GM10248 (cell line): Measurements from ENCODE around the gene PRPH.
"Not testable (repeated sequence)": the region's sequence is repeated elsewhere in the genome, so short reads cannot be mapped to it uniquely, and the experiment has no call there.

Source experiments
- CTCF ChIA-PET: fragments of 300-600 bp; sonication (Branson Sonifier 250); formaldehyde crosslinking; extraction: SDS; loops from one replicate; lab custom pipeline; 2021; ENCODE audit warnings: antibody characterized with exemption; lab: Yijun Ruan, JAX
- POLR2A ChIA-PET: fragments of 350-650 bp; sonication (Branson Sonifier 250); formaldehyde crosslinking; extraction: SDS; loops from one replicate; lab custom pipeline; 2020; ENCODE audit warnings: antibody characterized with exemption; lab: Yijun Ruan, JAX
- DNase-seq: peaks from one replicate; pipeline ENCODE4 v3.0.0; 2012; ENCODE audit errors: extremely low spot score
- CTCF ChIP-seq: IDR thresholded peaks from 2 replicates; pipeline ENCODE4 v1.5.1; 2012; ENCODE audit warnings: mild to moderate bottlenecking, low read depth; ENCODE audit errors: extremely low read depth, missing control alignments, control extremely low read depth

The PRPH gene

GRCh38 chr12:49264873-49265792 is 29.8 kb upstream of the PRPH start, which contains the start of gene TUBA1C:
Gene TUBA1C (plus strand): TSS chr12:49265082. CDS start chr12:49265182, 100 bp downstream.
- DNase-seq, result peak; percentile 100
- no peak for TF ChIP-seq CTCF
- CTCF ChIA-PET, result interaction anchor here (1.3 to 2.9 kb wide), 5 partner anchors 13 to 202 kb away, joined by 3 to 12 read pairs (median 6); partner anchors contain the start of gene C1QL4
- POLR2A ChIA-PET, result interaction anchor here (0.5 to 2.7 kb wide), 15 partner anchors 10 to 556 kb away, joined by 3 to 13 read pairs (median 5); partner anchors contain the start of genes PRPH, RHEBL1, SPATS2 and TROAP

- CTCF ChIA-PET, result interaction anchor here (1.1 to 1.8 kb wide), 4 partner anchors 18 to 311 kb away, joined by 3 to 4 read pairs (median 4); no protein-coding TSS in a partner anchor
- POLR2A ChIA-PET, result interaction anchor here (0.6 kb wide), 1 partner anchor 484 kb away, joined by 3 read pairs; no protein-coding TSS in a partner anchor
- not testable (repeated sequence) for DNase-seq
Observed at GRCh38 chr12:49269191-49269590, 25.8 kb upstream of the PRPH start.

GRCh38 chr12:49272790-49273725 is 21.9 kb upstream of the PRPH start:
- no peak for DNase-seq
- no peak for TF ChIP-seq CTCF
- POLR2A ChIA-PET, result interaction anchor here (0.6 to 0.9 kb wide), 6 partner anchors 24 to 740 kb away, joined by 3 to 11 read pairs (median 4); no protein-coding TSS in a partner anchor
- CTCF ChIA-PET, result interaction anchor here (0.7 kb wide), 1 partner anchor 70 kb away, joined by 3 read pairs; no protein-coding TSS in a partner anchor

- CTCF ChIA-PET, result interaction anchor here (1.7 to 4.0 kb wide), 2 partner anchors 14 to 73 kb away, joined by 5 to 25 read pairs; partner anchors contain the start of gene DNAJC22
- POLR2A ChIA-PET, result interaction anchor here (0.6 to 0.9 kb wide), 4 partner anchors 23 to 739 kb away, joined by 3 to 11 read pairs (median 5); no protein-coding TSS in a partner anchor
- DNase-seq, result no peak
- no peak for TF ChIP-seq CTCF
Observed at GRCh38 chr12:49273726-49274395, 21.1 kb upstream of the PRPH start.

GRCh38 chr12:49274396-49275069 is 20.4 kb upstream of the PRPH start:
- ChIA-PET POLR2A (interaction anchor here (1.2 to 1.6 kb wide), 2 partner anchors 9 to 48 kb away, joined by 3 to 10 read pairs; partner anchors contain the start of gene TROAP), CTCF (interaction anchor here (0.9 to 4.0 kb wide), 7 partner anchors 14 to 84 kb away, joined by 3 to 25 read pairs (median 5); partner anchors contain the start of gene DNAJC22)
- no peak for TF ChIP-seq CTCF
- no peak for DNase-seq
